ENCODE data around the gene OR2J3.
A peak's percentile ranks its signal among the peaks of the same experiment; 100 is the strongest.
"Not testable (repeated sequence)": the region's sequence is repeated elsewhere in the genome, so short reads cannot be mapped to it uniquely, and the experiment has no call there.

Gene OR2J3

DNA sequence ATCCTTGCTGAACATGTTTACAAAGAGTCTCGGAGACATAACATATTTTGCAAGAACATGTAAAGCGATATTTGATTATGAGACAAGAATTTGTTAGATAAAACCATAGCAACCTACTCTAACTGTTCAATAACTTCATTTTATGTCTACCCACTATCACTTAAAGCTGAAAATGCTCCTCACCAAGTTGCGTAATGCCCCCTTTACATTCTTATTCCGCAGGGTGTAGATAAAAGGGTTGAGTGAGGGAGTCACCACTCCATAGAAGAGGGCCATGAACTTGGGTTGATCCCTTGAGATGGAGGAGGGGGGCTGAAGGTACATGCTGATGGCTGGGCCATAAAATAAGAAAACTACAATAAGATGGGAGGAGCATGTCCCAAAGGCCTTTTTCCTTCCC lies 29.9 kb downstream of the OR2J3 start:
- peaks cover 11% of the 10 kb centered on the region for H3K4me1 ChIP-seq
- in situ Hi-C loops (cut with MboI; ENCODE audit: low sequenced_read_pairs), result no loop called here
- H3K27me3 ChIP-seq (ENCODE audit: low read depth), result no peaks in the 10 kb centered on the region
- H3K9me3 ChIP-seq, result no peaks in the 10 kb centered on the region
- no peak for DNase-seq (ENCODE audit: low spot score in 2 of 2)
- H3K36me3 ChIP-seq (replicated peaks), result no peaks in the 10 kb centered on the region
- H3K4me3 ChIP-seq, result no peak overlapping the region

DNA sequence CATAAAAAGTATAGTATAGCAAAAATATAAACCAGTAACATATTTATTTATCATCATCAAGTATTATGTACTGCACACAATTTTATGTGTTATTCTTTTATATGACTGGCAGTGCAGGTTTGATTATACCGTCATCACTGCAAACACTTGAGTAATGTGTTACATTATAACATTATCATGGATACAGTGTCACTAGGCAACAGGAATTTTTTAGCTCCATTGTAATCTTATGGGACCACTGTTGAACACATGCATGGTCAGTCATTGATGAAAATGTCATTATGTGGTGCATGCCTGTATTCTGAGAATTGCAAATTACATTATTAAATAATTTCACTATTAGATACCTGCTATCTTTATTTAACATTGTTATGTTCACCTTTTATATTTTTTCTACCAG lies 33.7 kb downstream of the OR2J3 start:
- Histone ChIP-seq H3K36me3 (replicated peaks) (no peaks in the 10 kb centered on the region), H3K9me3 (no peaks in the 10 kb centered on the region), H3K27me3 (ENCODE audit: low read depth) (no peaks in the 10 kb centered on the region), H3K4me3 (no peak overlapping the region), H3K4me1 (peaks cover 41% of the 10 kb centered on the region)
- no peak for DNase-seq (ENCODE audit: low spot score in 2 of 2)
- in situ Hi-C loops (cut with MboI; ENCODE audit: low sequenced_read_pairs), result no loop called here

DNA sequence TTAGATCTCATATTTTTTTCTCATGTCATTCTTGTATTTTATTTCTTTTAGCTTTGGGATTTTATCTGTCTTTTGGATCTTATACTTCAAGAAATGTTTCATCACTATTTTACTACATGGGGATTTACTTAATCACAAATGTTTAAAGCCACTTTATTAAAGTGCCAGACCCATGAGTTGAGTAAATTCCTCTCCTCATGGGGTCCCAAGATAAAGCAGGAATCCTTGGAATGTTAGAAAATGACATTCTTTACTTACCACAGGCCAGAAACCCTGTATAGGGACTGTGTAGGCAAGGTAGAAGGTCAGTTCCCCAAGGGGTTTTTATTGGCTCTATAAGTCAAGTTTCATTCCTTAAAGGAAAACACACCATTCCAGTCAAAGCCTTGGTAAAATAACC lies 34.5 kb downstream of the OR2J3 start:
- H3K36me3 ChIP-seq (replicated peaks), result no peaks in the 10 kb centered on the region
- no peaks in the 10 kb centered on the region for H3K27me3 ChIP-seq (ENCODE audit: low read depth)
- no peak overlapping the region for H3K4me3 ChIP-seq
- DNase-seq (ENCODE audit: low spot score in 2 of 2), result peak in 1 of 2 experiments; percentile 44
- in situ Hi-C loops (cut with MboI; ENCODE audit: low sequenced_read_pairs), result no loop called here
- H3K4me1 ChIP-seq, result peaks cover 46% of the 10 kb centered on the region
- H3K9me3 ChIP-seq, result no peaks in the 10 kb centered on the region

DNA sequence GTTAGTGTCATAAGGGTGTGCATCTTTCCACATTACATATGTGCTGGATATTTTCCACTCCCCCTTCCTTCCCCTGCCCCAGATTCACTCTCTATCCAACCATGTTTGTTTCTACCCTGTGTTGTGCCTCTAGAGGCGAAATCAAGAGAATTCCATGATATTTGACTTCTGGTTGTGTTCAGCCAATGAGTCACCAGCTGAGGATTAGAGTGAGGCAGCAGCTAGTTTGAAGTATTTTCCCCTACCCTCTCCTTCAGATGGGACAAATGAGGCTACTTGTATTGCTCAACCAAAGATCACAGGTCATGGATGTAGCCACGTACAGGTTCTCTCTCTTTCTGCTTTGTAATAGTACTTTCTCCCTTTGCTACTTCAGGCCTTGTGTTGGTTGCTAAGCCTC lies 38.3 kb downstream of the OR2J3 start:
- H3K4me3 ChIP-seq, result no peak overlapping the region
- in situ Hi-C loops (cut with MboI; ENCODE audit: low sequenced_read_pairs), result no loop called here

DNA sequence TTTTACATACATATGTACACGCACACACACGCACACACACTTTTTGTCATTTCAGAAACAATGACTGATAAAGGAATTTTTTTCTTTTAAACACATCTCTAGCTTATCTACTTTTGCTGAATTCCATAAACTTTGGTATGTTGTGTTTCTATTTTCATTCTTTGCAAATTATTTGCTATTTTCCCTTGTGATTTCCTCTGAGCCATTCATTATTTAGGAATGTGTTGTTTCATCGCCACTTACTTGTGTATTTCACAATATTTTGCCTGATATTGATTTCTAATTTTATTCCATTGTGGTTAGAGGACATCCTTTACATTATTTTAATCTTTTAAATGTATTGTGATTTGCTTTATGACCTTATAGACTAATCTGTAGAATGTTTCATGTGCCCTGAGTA lies 39.2 kb downstream of the OR2J3 start:
- Histone ChIP-seq H3K9me3 (no peaks in the 10 kb centered on the region), H3K36me3 (replicated peaks) (no peaks in the 10 kb centered on the region), H3K4me3 (no peak overlapping the region), H3K27me3 (ENCODE audit: low read depth) (no peaks in the 10 kb centered on the region), H3K4me1 (peaks cover 40% of the 10 kb centered on the region)
- in situ Hi-C loops (cut with MboI; ENCODE audit: low sequenced_read_pairs), result no loop called here
- no peak for DNase-seq (ENCODE audit: low spot score in 2 of 2)

More for the DNA sequence above, 38.3 kb downstream of the OR2J3 start:
- peak in 1 of 2 experiments; percentile 19 for DNase-seq (ENCODE audit: low spot score in 2 of 2)
- no peaks in the 10 kb centered on the region for H3K36me3 ChIP-seq (replicated peaks)
- H3K9me3 ChIP-seq, result no peaks in the 10 kb centered on the region
- H3K4me1 ChIP-seq, result peaks cover 46% of the 10 kb centered on the region
- no peaks in the 10 kb centered on the region for H3K27me3 ChIP-seq (ENCODE audit: low read depth)

DNA sequence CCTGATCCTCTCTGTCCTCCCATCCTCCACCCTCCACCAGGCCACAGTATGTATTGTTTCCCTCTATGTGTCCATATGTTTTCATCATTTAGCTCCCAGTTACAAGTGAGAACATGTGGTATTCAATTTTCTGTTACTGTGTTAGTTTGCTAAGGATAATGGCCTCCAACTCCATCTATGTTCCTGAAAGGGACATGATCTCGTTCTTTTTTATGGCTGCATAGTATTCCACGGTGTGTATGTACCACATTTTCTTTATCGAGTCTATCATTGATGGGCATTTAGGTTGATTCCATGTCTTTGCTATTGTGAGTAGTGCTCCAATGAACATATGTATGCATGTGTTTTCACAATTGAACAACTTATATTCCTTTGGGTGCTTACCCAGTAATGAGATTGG lies 41.6 kb downstream of the OR2J3 start:
- H3K36me3 ChIP-seq (replicated peaks); H3K4me3 ChIP-seq; H3K27me3 ChIP-seq (ENCODE audit: low read depth); H3K9me3 ChIP-seq; DNase-seq (ENCODE audit: low spot score in 2 of 2); in situ Hi-C loops (cut with MboI; ENCODE audit: low sequenced_read_pairs): not testable (repeated sequence)
- H3K4me1 ChIP-seq, result peaks cover 23% of the 10 kb centered on the region

DNA sequence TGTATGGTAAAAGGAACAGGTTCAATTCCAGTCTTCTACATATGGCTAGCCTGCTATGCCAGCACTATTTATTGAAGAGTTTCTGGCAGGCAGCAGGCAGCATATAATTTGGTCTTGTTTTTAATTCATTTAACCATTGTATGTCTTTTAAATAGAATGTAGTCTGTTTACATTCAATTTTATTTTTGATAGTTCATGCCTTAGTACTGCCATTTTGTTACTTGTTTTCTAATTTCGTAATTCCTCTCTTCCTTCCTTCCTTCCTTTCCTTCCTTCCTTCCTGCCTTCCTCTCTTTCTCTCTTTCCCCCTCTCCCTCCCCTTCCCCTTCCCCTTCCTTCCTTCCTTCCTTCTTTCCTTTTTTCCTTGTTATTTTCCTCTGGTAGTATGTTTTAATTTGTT lies 45.2 kb downstream of the OR2J3 start:
- H3K27me3 ChIP-seq (ENCODE audit: low read depth), result no peaks in the 10 kb centered on the region
- DNase-seq (ENCODE audit: low spot score in 2 of 2), result no peak
- in situ Hi-C loops (cut with MboI; ENCODE audit: low sequenced_read_pairs), result no loop called here

DNA sequence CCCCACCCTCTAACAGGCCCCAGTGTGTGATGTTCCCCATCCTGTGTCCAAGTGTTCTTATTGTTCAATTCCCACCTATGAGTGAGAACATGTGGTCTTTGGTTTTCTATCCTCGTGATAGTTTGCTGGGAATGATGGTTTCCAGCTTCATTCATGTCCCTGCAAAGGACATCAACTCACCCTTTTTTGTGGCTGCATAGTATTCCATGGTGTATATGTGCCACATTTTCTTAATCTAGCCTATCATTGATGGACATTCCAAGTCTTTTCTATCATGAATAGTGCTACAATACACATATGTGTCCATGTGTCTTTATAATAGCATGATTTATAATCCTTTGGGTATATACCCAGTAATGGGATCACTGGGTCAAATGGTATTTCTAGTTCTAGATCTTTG lies 47.3 kb downstream of the OR2J3 start:
- not testable (repeated sequence) for H3K36me3 ChIP-seq (replicated peaks); H3K4me3 ChIP-seq

More for the DNA sequence above, 45.2 kb downstream of the OR2J3 start:
- Histone ChIP-seq H3K9me3 (no peaks in the 10 kb centered on the region), H3K4me3 (no peak overlapping the region), H3K36me3 (replicated peaks) (no peaks in the 10 kb centered on the region), H3K4me1 (no peaks in the 10 kb centered on the region; the same call in 1 of the 2 replicates)

DNA sequence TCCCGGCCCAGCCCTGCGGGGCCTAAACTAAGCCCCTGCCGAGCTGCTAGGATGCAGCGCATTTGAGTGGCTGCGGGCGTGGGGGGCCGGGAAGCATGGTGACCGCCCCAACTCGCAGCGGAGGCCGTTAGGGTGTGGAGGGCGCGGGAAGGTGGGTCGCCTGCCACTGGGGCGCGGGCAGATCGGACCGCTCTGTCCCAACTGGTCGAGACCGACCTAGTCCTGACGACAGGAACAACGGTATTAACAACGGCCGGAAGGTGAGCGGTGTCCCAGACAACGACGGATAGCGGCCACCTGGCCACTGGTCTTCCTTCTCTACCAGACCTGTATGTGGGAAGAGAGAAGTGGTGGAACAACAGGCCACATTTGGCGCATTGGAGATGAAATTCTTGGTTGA lies 52.1 kb downstream of the OR2J3 start:
- in situ Hi-C loops (cut with MboI; ENCODE audit: low sequenced_read_pairs); H3K4me3 ChIP-seq; H3K36me3 ChIP-seq (replicated peaks); H3K4me1 ChIP-seq; H3K27me3 ChIP-seq (ENCODE audit: low read depth); DNase-seq (ENCODE audit: low spot score in 2 of 2); H3K9me3 ChIP-seq: not testable (repeated sequence)

More for the DNA sequence above, 47.3 kb downstream of the OR2J3 start:
- H3K4me1 ChIP-seq; H3K27me3 ChIP-seq (ENCODE audit: low read depth); DNase-seq (ENCODE audit: low spot score in 2 of 2); H3K9me3 ChIP-seq; in situ Hi-C loops (cut with MboI; ENCODE audit: low sequenced_read_pairs): not testable (repeated sequence)
